ENCODE measurements around the gene MME. TPM values are rescaled to one million over a fixed set of nuclear protein-coding genes. Genes with fewer than 3 reads are reported as not detected.

The MME gene
- total RNA-seq, 1 experiment from 2014 or later = 0.52 TPM

- no TSS peak for BruUV-seq (replicated peaks)
- H3K36me3 ChIP-seq (ENCODE audit: control insufficient read depth, insufficient read depth, low read length) = no peaks in the 10 kb centered on the region
- no peaks in the 10 kb centered on the region for H3K27me3 ChIP-seq (replicated peaks; ENCODE audit: control insufficient read depth, insufficient read depth, low read length)
- intact Hi-C loops (cut with micrococcal nuclease; ENCODE audit: unreplicated experiment) = no loop called here
- Mint-ChIP-seq H3K27me3 (ENCODE audit: insufficient read depth, unreplicated experiment) (peaks cover 4% of the 10 kb centered on the region), H3K4me1 (ENCODE audit: low read depth, unreplicated experiment) (no peaks in the 10 kb centered on the region), H3K27ac (ENCODE audit: unreplicated experiment) (no peak overlapping the region), H3K9me3 (ENCODE audit: unreplicated experiment) (no peaks in the 10 kb centered on the region), H3K4me3 (ENCODE audit: unreplicated experiment) (no peak overlapping the region), H3K36me3 (ENCODE audit: insufficient read depth, unreplicated experiment) (peaks cover 7% of the 10 kb centered on the region)
- ChIA-PET POLR2A (no interaction called here), CTCF (no interaction called here)
- no peaks in the 10 kb centered on the region for H3K9me3 ChIP-seq
- no peak for DNase-seq
- no peaks in the 10 kb centered on the region for H3K4me1 ChIP-seq
- TF ChIP-seq CTCF (IDR thresholded peaks at IDR 0.05; ENCODE audit: insufficient read depth in 1 of 2, low read depth in 1 of 2, low read length in 1 of 2, severe bottlenecking in 1 of 2, unreplicated experiment in 1 of 2) = no peak
- H3K4me3 ChIP-seq (ENCODE audit: low read depth, low read length) = no peak overlapping the region
Measured at GRCh38 chr3:155166441-155166840, 86.3 kb downstream of the MME start.

DNA sequence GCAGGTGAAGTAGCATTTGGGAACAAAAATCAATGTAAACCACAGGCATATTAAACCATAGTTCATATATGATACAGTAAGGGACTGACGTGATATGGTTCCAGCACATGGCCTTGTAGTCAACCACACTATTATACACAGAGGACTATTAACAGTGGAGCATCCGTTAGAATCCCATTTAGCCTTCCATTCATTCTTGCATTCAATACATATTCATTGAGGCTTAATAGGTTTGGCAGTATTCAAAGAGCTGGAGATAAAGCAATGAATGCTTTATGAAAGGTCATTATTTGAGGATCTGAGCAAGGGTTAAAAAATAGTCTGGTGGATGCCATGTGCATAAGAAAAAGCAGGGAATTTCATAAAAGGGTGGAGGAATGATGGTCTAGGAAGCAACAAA lies 89.1 kb downstream of the MME start:
- H3K9me3 Mint-ChIP-seq (ENCODE audit: unreplicated experiment) = no peaks in the 10 kb centered on the region
- H3K4me3 Mint-ChIP-seq (ENCODE audit: unreplicated experiment) = no peak overlapping the region
- peaks cover 7% of the 10 kb centered on the region for H3K36me3 Mint-ChIP-seq (ENCODE audit: insufficient read depth, unreplicated experiment)
- no peak for DNase-seq
- no TSS peak for BruUV-seq (replicated peaks)
- ChIA-PET CTCF (no interaction called here), POLR2A (no interaction called here)
- intact Hi-C loops (cut with micrococcal nuclease; ENCODE audit: unreplicated experiment) = no loop called here
- no peaks in the 10 kb centered on the region for H3K4me1 ChIP-seq
- peaks cover 4% of the 10 kb centered on the region for H3K27me3 Mint-ChIP-seq (ENCODE audit: insufficient read depth, unreplicated experiment)
- no peak for TF ChIP-seq CTCF (IDR thresholded peaks at IDR 0.05; ENCODE audit: insufficient read depth in 1 of 2, low read depth in 1 of 2, low read length in 1 of 2, severe bottlenecking in 1 of 2, unreplicated experiment in 1 of 2)
- no peak overlapping the region for H3K4me3 ChIP-seq (ENCODE audit: low read depth, low read length)
- no peak overlapping the region for H3K27ac Mint-ChIP-seq (ENCODE audit: unreplicated experiment)
- H3K4me1 Mint-ChIP-seq (ENCODE audit: low read depth, unreplicated experiment) = no peaks in the 10 kb centered on the region
- H3K36me3 ChIP-seq (ENCODE audit: control insufficient read depth, insufficient read depth, low read length) = no peaks in the 10 kb centered on the region
- no peaks in the 10 kb centered on the region for H3K27me3 ChIP-seq (replicated peaks; ENCODE audit: control insufficient read depth, insufficient read depth, low read length)
- no peaks in the 10 kb centered on the region for H3K9me3 ChIP-seq

DNA sequence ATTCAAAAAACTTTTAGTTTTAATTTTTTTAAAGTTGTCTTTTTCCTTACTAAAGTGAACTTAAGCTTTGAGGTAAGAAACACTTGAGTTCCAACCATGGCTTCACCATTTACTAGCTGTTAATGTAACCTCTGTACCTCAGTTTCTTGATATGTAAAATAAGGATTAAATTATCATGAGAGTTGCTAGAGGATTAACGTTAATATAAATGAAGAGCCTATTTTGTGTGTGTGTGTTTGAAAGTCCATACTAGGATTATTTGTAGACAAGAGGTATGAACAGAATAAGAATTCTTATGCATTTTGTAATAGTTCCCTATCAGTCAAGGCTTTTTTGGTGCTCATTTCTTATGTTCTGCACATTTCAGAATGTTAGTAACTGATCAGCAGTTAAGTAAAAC lies 93.7 kb downstream of the MME start:
- H3K4me1 ChIP-seq = no peaks in the 10 kb centered on the region
- Mint-ChIP-seq H3K36me3 (ENCODE audit: insufficient read depth, unreplicated experiment) (no peaks in the 10 kb centered on the region), H3K4me3 (ENCODE audit: unreplicated experiment) (no peak overlapping the region), H3K9me3 (ENCODE audit: unreplicated experiment) (no peaks in the 10 kb centered on the region), H3K4me1 (ENCODE audit: low read depth, unreplicated experiment) (no peaks in the 10 kb centered on the region), H3K27ac (ENCODE audit: unreplicated experiment) (no peak overlapping the region), H3K27me3 (ENCODE audit: insufficient read depth, unreplicated experiment) (no peaks in the 10 kb centered on the region)
- TF ChIP-seq CTCF (IDR thresholded peaks at IDR 0.05; ENCODE audit: insufficient read depth in 1 of 2, low read depth in 1 of 2, low read length in 1 of 2, severe bottlenecking in 1 of 2, unreplicated experiment in 1 of 2) = no peak
- no peaks in the 10 kb centered on the region for H3K36me3 ChIP-seq (ENCODE audit: control insufficient read depth, insufficient read depth, low read length)
- no peaks in the 10 kb centered on the region for H3K27me3 ChIP-seq (replicated peaks; ENCODE audit: control insufficient read depth, insufficient read depth, low read length)
- intact Hi-C loops (cut with micrococcal nuclease; ENCODE audit: unreplicated experiment) = no loop called here
- BruUV-seq (replicated peaks) = no TSS peak
- no peak for DNase-seq
- CTCF ChIA-PET = no interaction called here
- POLR2A ChIA-PET = no interaction called here
- H3K9me3 ChIP-seq = no peaks in the 10 kb centered on the region
- no peak overlapping the region for H3K4me3 ChIP-seq (ENCODE audit: low read depth, low read length)

All from Caco-2 (cell line).